H1 (cell line): ENCODE measurements around the gene SCN2B. TPM values are rescaled to one million over a fixed set of nuclear protein-coding genes. Genes with fewer than 3 reads are reported as not detected.

Source experiments
- CTCF ChIA-PET: fragments of 300-600 bp; sonication (Branson Sonifier 250); formaldehyde crosslinking; loops from one replicate; lab custom pipeline; 2021; ENCODE audit not compliant: partially characterized antibody; lab: Charles Lee
- POLR2A ChIA-PET: fragments of 300-600 bp; sonication (Branson Sonifier 250); formaldehyde crosslinking; loops from one replicate; lab custom pipeline; 2021; ENCODE audit warnings: inconsistent platforms; ENCODE audit not compliant: partially characterized antibody; lab: Charles Lee
- DNase-seq, 2 experiments: peaks; one replicate each; pipeline versions ENCODE4 v3.0.0 to v3.0.0-alpha.2; 2010 to 2022; ENCODE audit warnings: low spot score in 2 of 2, low read depth in 1 of 2, mixed read lengths in 1 of 2
- FAIRE-seq: peaks from 2 replicates; lab custom pipeline; 2011; peaks lifted over from hg19 to GRCh38; lab: Jason Lieb, UNC
- H2AFZ ChIP-seq: 2 replicates; pipeline ENCODE4 v1.8.1; 2012; ENCODE audit warnings: low read length, inconsistent platforms
- H2AK5ac ChIP-seq: 2 replicates; pipeline ENCODE4 v1.6.1; 2013; ENCODE audit warnings: low read depth, low read length
- H2BK120ac ChIP-seq: replicated peaks from 2 replicates; pipeline ENCODE3; 2013; ENCODE audit warnings: low read depth, low read length, inconsistent platforms
- H2BK12ac ChIP-seq: 2 replicates; pipeline ENCODE4 v1.6.1; 2013; ENCODE audit warnings: low read depth, low read length
- H2BK15ac ChIP-seq: 2 replicates; pipeline ENCODE4 v1.6.1; 2013; ENCODE audit warnings: low read length
- H2BK20ac ChIP-seq: 2 replicates; pipeline ENCODE4 v1.6.1; 2013; ENCODE audit warnings: low read length
- H2BK5ac ChIP-seq: 2 replicates; pipeline ENCODE4 v1.6.1; 2013; ENCODE audit warnings: low read depth, low read length
- H3K14ac ChIP-seq: 2 replicates; pipeline ENCODE4 v1.6.1; 2013; ENCODE audit warnings: inconsistent platforms; ENCODE audit not compliant: insufficient read length
- H3K18ac ChIP-seq: 2 replicates; pipeline ENCODE4 v1.6.1; 2013; ENCODE audit warnings: low read length; ENCODE audit errors: extremely low read depth
- H3K23ac ChIP-seq: 2 replicates; pipeline ENCODE4 v1.6.1; 2013; ENCODE audit warnings: inconsistent platforms; ENCODE audit not compliant: insufficient read length
- H3K23me2 ChIP-seq: 2 replicates; pipeline ENCODE4 v1.6.1; 2013; ENCODE audit warnings: low read depth, low read length
- H3K27ac ChIP-seq: 2 replicates; pipeline ENCODE4 v1.6.1; 2011; ENCODE audit warnings: low read depth, low read length, inconsistent platforms
- H3K27me3 ChIP-seq, 4 experiments: replicated peaks in 1 of 4; 1 replicate in 1 of 4; 2 replicates in 3 of 4; pipeline versions ENCODE4 v1.6.1 to v1.8.1; 2011 to 2013; ENCODE audit warnings: low read length in 3 of 4, mild to moderate bottlenecking in 3 of 4, inconsistent platforms in 2 of 4, mixed read lengths in 2 of 4, moderate library complexity in 1 of 4; ENCODE audit not compliant: control insufficient read depth in 3 of 4, insufficient read depth in 3 of 4; ENCODE audit errors: extremely low read depth in 1 of 4
- H3K36me3 ChIP-seq, 4 experiments: 2 replicates each; pipeline versions ENCODE4 v1.6.1 to v1.8.1; 2011 to 2013; ENCODE audit warnings: mild to moderate bottlenecking in 4 of 4, low read length in 3 of 4, moderate library complexity in 2 of 4, control low read depth in 1 of 4, inconsistent platforms in 1 of 4; ENCODE audit not compliant: insufficient read depth in 4 of 4, control insufficient read depth in 2 of 4
- H3K4ac ChIP-seq: replicated peaks from 2 replicates; pipeline ENCODE3; 2013; ENCODE audit warnings: low read length, low read depth, mixed read lengths, inconsistent platforms; ENCODE audit not compliant: insufficient read length
- H3K4me1 ChIP-seq, 4 experiments: replicated peaks in 1 of 4; 1 replicate in 1 of 4; 2 replicates in 3 of 4; pipeline versions ENCODE4 v1.6.1 to v1.8.1; 2011 to 2013; ENCODE audit warnings: low read length in 3 of 4, inconsistent platforms in 2 of 4, mixed read lengths in 1 of 4; ENCODE audit not compliant: insufficient read depth in 4 of 4, control insufficient read depth in 3 of 4
- H3K4me2 ChIP-seq, 2 experiments: 2 replicates each; pipeline versions ENCODE4 v1.6.1 to v1.8.1; 2011 to 2013; ENCODE audit warnings: low read depth in 2 of 2, low read length in 2 of 2, control low read depth in 1 of 2, inconsistent platforms in 1 of 2, mild to moderate bottlenecking in 1 of 2; ENCODE audit not compliant: insufficient read depth in 1 of 2
- H3K4me3 ChIP-seq, 4 experiments: fragments of 200-600, 300-600 bp in 1 of 4; sonication (generic), shearing (Covaris generic), sonication (Bioruptor Twin) in 1 of 4; 2 replicates each; pipeline versions ENCODE4 v1.5.1 to v1.8.1; 2011 to 2016; ENCODE audit warnings: low read length in 4 of 4, low read depth in 3 of 4, control low read depth in 2 of 4, inconsistent platforms in 2 of 4, mild to moderate bottlenecking in 2 of 4, mixed read lengths in 1 of 4, moderate library complexity in 1 of 4; ENCODE audit not compliant: insufficient read depth in 2 of 4; ENCODE audit errors: extremely low read depth in 1 of 4
- H3K56ac ChIP-seq: replicated peaks from 2 replicates; pipeline ENCODE3; 2013; ENCODE audit warnings: low read depth, mild to moderate bottlenecking, mixed read lengths, low read length, inconsistent platforms; ENCODE audit not compliant: insufficient read length
- H3K79me1 ChIP-seq: 2 replicates; pipeline ENCODE4 v1.6.1; 2013; ENCODE audit warnings: low read depth, low read length, control low read depth
- H3K79me2 ChIP-seq, 2 experiments: 2 replicates each; pipeline versions ENCODE4 v1.6.1 to v1.8.1; 2012 to 2013; ENCODE audit warnings: low read length in 2 of 2, mild to moderate bottlenecking in 2 of 2, inconsistent platforms in 1 of 2; ENCODE audit not compliant: insufficient read depth in 2 of 2, control insufficient read depth in 1 of 2
- H3K9ac ChIP-seq, 4 experiments: replicated peaks in 1 of 4; 1 replicate in 1 of 4; 2 replicates in 3 of 4; pipeline versions ENCODE4 v1.6.1 to v1.8.1; 2011 to 2013; ENCODE audit warnings: low read depth in 3 of 4, low read length in 3 of 4, control low read depth in 2 of 4, mild to moderate bottlenecking in 2 of 4, moderate library complexity in 2 of 4, inconsistent platforms in 1 of 4; ENCODE audit errors: extremely low read depth in 1 of 4
- H3K9me3 ChIP-seq, 2 experiments: 2 replicates each; pipeline versions ENCODE4 v1.6.1 to v1.8.1; 2012 to 2013; ENCODE audit warnings: mild to moderate bottlenecking in 2 of 2, moderate library complexity in 2 of 2, control low read depth in 1 of 2, inconsistent platforms in 1 of 2, low read depth in 1 of 2, low read length in 1 of 2, mixed read lengths in 1 of 2; ENCODE audit not compliant: insufficient read depth in 2 of 2
- H4K20me1 ChIP-seq, 2 experiments: replicated peaks in 1 of 2; 2 replicates each; pipeline versions ENCODE3 to v1.8.1; 2011 to 2013; ENCODE audit warnings: inconsistent platforms in 2 of 2, low read length in 2 of 2, mild to moderate bottlenecking in 1 of 2; ENCODE audit not compliant: insufficient read depth in 2 of 2, control insufficient read depth in 1 of 2
- H4K5ac ChIP-seq: 2 replicates; pipeline ENCODE4 v1.6.1; 2013; ENCODE audit warnings: low read length, low read depth, mixed read lengths, inconsistent platforms; ENCODE audit not compliant: insufficient read length
- H4K8ac ChIP-seq: 2 replicates; pipeline ENCODE4 v1.8.0; 2013; ENCODE audit warnings: mild to moderate bottlenecking, moderate library complexity, low read length, inconsistent platforms; ENCODE audit not compliant: insufficient read depth; ENCODE audit errors: extremely low read depth
- H4K91ac ChIP-seq: replicated peaks from 2 replicates; pipeline ENCODE3; 2013; ENCODE audit warnings: low read length, mixed read lengths, inconsistent platforms; ENCODE audit not compliant: insufficient read length
- EP300 ChIP-seq, 2 experiments: IDR thresholded peaks; 1 replicate in 1 of 2; 2 replicates in 1 of 2; pipeline ENCODE4 v1.6.1; 2011 to 2012; ENCODE audit warnings: low read depth in 2 of 2, low read length in 2 of 2, mild to moderate bottlenecking in 2 of 2, borderline replicate concordance in 1 of 2, inconsistent platforms in 1 of 2, moderate library complexity in 1 of 2
- EZH2 ChIP-seq: fragments of 200-600 bp; sonication (generic); IDR thresholded peaks from 2 replicates; pipeline ENCODE4 v1.7.1; 2012; ENCODE audit warnings: low read depth, mild to moderate bottlenecking, moderate library complexity, low read length, inconsistent platforms; ENCODE audit not compliant: severe bottlenecking
- RBBP5 ChIP-seq: IDR thresholded peaks from 2 replicates; pipeline ENCODE4 v1.7.1; 2012; ENCODE audit warnings: low read depth, mild to moderate bottlenecking, inconsistent platforms, low read length, moderate library complexity, borderline replicate concordance
- SRF ChIP-seq: IDR thresholded peaks from 2 replicates; pipeline ENCODE4 v1.6.1; 2011; ENCODE audit warnings: mild to moderate bottlenecking, low read depth, low read length, moderate library complexity
- SUZ12 ChIP-seq: fragments of 200-600 bp; sonication (generic); IDR thresholded peaks from 2 replicates; pipeline ENCODE4 v1.6.1; 2012; ENCODE audit warnings: mild to moderate bottlenecking, inconsistent platforms, low read length, moderate library complexity, mixed read lengths
- YY1 ChIP-seq: IDR thresholded peaks from 2 replicates; pipeline ENCODE4 v1.6.1; 2011; ENCODE audit warnings: low read depth, mild to moderate bottlenecking, low read length
- WGBS, 2 experiments: shearing (Covaris generic) in 1 of 2; methylation state at CpG; one replicate each; pipeline versions ENCODE4 v1.1.6 to v1.1.7; 2013 to 2015; ENCODE audit warnings: low lambda C conversion rate in 2 of 2, mixed read lengths in 2 of 2, inconsistent platforms in 1 of 2, low coverage in 1 of 2, missing lambda C conversion rate in 1 of 2; ENCODE audit not compliant: insufficient replicate concordance in 2 of 2, insufficient coverage in 1 of 2, insufficient read length in 1 of 2; ENCODE audit errors: extremely low coverage in 1 of 2, missing lambda C conversion rate in 1 of 2; 5-methylcytosine and 5-hydroxymethylcytosine counted together
- polyA plus RNA-seq, 7 experiments: library from polyadenylated mRNA; depleted of rRNA in 3 of 7; stranded (reverse) in 5 of 7; unstranded in 2 of 7; fragments of >200 nt in 5 of 7; fragments of 200-250 nt in 2 of 7; gene quantifications; 1 replicate in 5 of 7; 2 replicates in 1 of 7; 4 replicates in 1 of 7; pipeline versions ENCODE4 v1.2.1 to v1.2.3, GENCODE V29; 2011 to 2013; ENCODE audit warnings: missing spikeins in 2 of 7, mixed read lengths in 2 of 7
- total RNA-seq: library from RNA; stranded (reverse); fragmentation: NEBNext Ultra II Directional; extraction: Animal tissue kit (Norgen Biotek cat#: 25700); gene quantifications from 2 replicates; pipeline ENCODE4 v1.2.1, GENCODE V29; 2021

SCN2B gene
- total and polyA plus RNA-seq, 2 of the 8 experiments (the other 6 are each of a cell fraction or from before 2014, with no cell fraction given), result 0.14 to 0.24 TPM

DNA sequence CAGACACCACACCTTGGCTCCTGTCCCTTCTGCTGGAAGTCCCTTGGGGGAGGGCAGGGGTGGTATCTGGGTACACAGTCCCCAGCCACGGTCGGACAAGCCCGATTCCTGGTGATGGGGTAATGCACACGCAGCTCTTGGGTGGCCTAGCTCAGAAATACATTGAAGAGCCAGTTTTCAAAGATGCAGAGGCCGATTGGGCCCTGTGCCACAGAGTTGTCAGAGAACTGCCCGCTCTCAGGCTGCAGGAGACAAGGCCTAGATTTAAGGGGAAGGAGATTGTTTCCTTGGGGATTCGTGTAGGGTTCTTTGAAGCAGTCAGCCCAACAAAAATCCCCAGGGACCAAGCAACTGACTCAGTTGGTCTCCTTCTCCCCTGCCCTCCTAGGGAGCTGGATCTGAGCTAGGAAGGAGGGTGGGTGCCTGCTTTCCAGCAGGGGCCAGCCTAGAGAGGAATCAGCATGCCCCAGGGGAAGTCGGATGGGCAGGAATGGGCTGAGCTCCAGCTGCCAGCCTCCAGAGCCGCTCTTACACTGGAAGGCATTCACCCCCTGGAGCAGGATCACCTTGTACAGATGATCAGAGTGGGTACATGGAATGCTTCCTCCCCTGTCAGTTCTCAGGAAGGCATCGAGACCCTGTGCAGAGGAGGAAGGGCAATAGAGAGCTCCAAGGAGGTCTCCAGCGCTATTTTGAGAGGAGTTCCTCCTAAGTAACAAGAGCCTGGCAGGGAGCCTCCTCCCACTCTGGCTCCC, 20.5 kb downstream of the SCN2B start:
- Histone ChIP-seq H2BK15ac (peak overlapping the region; percentile 81; the same call in 1 of the 2 replicates), H4K5ac (no peak overlapping the region), H3K36me3 (no peaks in the 10 kb centered on the region), H3K4ac (no peak overlapping the region), H2BK20ac (peak overlapping the region; percentile 43), H3K79me1 (no peaks in the 10 kb centered on the region), H3K56ac (no peak overlapping the region), H2BK120ac (no peak overlapping the region), H4K20me1 (no peaks in the 10 kb centered on the region), H4K91ac (peak overlapping the region; percentile 36), H3K27ac (no peak overlapping the region), H3K4me2 (peak overlapping the region; percentile 76 to 91), H3K79me2 (no peaks in the 10 kb centered on the region), H3K4me1 (peaks cover 4 to 58% (median 43%) of the 10 kb centered on the region in 4 experiments), H3K27me3 (peaks cover 31 to 86% (median 78%) of the 10 kb centered on the region in 4 experiments), H3K18ac (peak overlapping the region; percentile 26; the same call in 1 of the 2 replicates), H2AFZ (no peak overlapping the region), H3K23ac (no peak overlapping the region), H3K23me2 (peaks cover 27% of the 10 kb centered on the region), H3K14ac (no peak overlapping the region), H3K9me3 (no peaks in the 10 kb centered on the region), H2BK5ac (no peak overlapping the region; the same call in 1 of the 2 replicates), H2BK12ac (peak overlapping the region; percentile 87; the same call in 1 of the 2 replicates), H4K8ac (no peak overlapping the region), H3K9ac (no peak overlapping the region), H3K4me3 (peak overlapping the region; percentile 14 to 56 (median 32); a peak in 5 of 8 replicates)
- FAIRE-seq (no peak), DNase-seq (no peak)
- 26% methylated on average over 11 of the region's 11 CpGs; no CpG with 5 or more reads in 1 of the 2 experiments for WGBS, 2 experiments
- ChIA-PET POLR2A (interaction anchor here (1.0 to 3.3 kb wide), 6 partner anchors 9 to 24 kb away, joined by 3 to 16 read pairs (median 6); no protein-coding TSS in a partner anchor), CTCF (interaction anchor here (0.7 to 7.4 kb wide), 13 partner anchors 8 to 413 kb away, joined by 3 to 170 read pairs (median 5); partner anchors contain the start of gene SCN2B)
- TF ChIP-seq EZH2 (peak; percentile 46), YY1 (0 out of 2 replicates have a peak, but pooled peaks have one; percentile 14), SUZ12 (0 out of 2 replicates have a peak, but pooled peaks have one; percentile 9), EP300 (IDR thresholded peaks at IDR 0.05; ENCODE audit: borderline replicate concordance in 1 of 2, low read depth in 2 of 2, low read length in 2 of 2) (peak in 1 of 2 experiments; percentile 17; a peak in 1 of 3 replicates), RBBP5 (peak; percentile 47; the same call in 1 of the 2 replicates), SRF (no peak)
- TF ChIP-seq, all 59 proteins: peak for 5
- H2AK5ac ChIP-seq, result peak overlapping the region; percentile 60; the same call in 1 of the 2 replicates
